Esophagus squamous epithelium (tissue), 4 donors: ENCODE measurements around the gene ZNF324.

Experiments
- CTCF ChIP-seq, 6 experiments: fragments of 450-650 bp in 4 of 6; fragments of 200-600 bp in 2 of 6; sonication (generic) in 2 of 6; IDR thresholded peaks; one replicate each; pipeline ENCODE4 v1.5.1; 2016 to 2019; ENCODE audit warnings: antibody characterized with exemption in 6 of 6, mild to moderate bottlenecking in 4 of 6, moderate library complexity in 4 of 6
- POLR2A ChIP-seq, 4 donors: fragments of 450-650 bp; IDR thresholded peaks; one replicate each; pipeline ENCODE4 v1.6.1; 2017; ENCODE audit warnings: antibody characterized with exemption in 4 of 4, mild to moderate bottlenecking in 4 of 4, moderate library complexity in 3 of 4

- TF ChIP-seq CTCF (IDR thresholded peaks at IDR 0.05) (no peak), POLR2A (IDR thresholded peaks at IDR 0.05) (no peak)
Measured at GRCh38 chr19:58491393-58491792, 24.5 kb downstream of the ZNF324 start.
